Neural progenitor cell (in vitro differentiated cells): Measurements from ENCODE around the gene CACNA1E.

Source experiments
- EZH2phosphoT487 ChIP-seq: fragments of 200-600 bp; sonication (generic); IDR thresholded peaks from 2 replicates; pipeline ENCODE4 v1.6.1; 2017; ENCODE audit warnings: antibody characterized with exemption
- TF ChIP-seq, protein P1 (sequence below): fragments of 200-600 bp; sonication (generic); IDR thresholded peaks from 2 replicates; pipeline ENCODE4 v1.5.1; 2017; ENCODE audit warnings: antibody characterized with exemption, mild to moderate bottlenecking

DNA sequence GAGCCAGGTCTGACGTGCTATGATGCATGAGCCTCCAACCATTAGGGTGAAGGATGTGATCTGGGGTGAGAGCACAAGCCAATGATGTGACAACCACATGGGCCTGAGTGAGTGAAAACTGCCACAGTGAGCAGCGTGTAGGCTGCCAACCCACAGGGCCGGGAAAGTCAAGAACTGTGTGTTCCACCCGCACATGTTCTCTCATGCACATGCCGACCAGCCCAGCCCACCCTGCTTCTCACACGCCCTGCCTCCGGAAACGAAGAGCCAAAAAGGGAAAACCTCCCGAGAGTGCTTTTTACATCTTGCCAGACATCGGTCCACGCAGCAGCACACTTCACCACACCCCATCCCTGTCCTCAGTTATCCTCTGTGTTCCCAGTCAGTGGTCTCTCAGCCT lies 197.0 kb downstream of the CACNA1E start:
- TF ChIP-seq, protein P1, sequence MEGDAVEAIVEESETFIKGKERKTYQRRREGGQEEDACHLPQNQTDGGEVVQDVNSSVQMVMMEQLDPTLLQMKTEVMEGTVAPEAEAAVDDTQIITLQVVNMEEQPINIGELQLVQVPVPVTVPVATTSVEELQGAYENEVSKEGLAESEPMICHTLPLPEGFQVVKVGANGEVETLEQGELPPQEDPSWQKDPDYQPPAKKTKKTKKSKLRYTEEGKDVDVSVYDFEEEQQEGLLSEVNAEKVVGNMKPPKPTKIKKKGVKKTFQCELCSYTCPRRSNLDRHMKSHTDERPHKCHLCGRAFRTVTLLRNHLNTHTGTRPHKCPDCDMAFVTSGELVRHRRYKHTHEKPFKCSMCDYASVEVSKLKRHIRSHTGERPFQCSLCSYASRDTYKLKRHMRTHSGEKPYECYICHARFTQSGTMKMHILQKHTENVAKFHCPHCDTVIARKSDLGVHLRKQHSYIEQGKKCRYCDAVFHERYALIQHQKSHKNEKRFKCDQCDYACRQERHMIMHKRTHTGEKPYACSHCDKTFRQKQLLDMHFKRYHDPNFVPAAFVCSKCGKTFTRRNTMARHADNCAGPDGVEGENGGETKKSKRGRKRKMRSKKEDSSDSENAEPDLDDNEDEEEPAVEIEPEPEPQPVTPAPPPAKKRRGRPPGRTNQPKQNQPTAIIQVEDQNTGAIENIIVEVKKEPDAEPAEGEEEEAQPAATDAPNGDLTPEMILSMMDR = no peak
- TF ChIP-seq EZH2phosphoT487 = no peak
